ENCODE data around the gene DACH1.
"Not testable (repeated sequence)": the region's sequence is repeated elsewhere in the genome, so short reads cannot be mapped to it uniquely, and the experiment has no call there.

The DACH1 gene

GRCh38 chr13:71867131-71867814, at the start of gene DACH1:
Gene DACH1 (minus strand): TSS chr13:71867204.
- in situ Hi-C loops (cut with MboI; ENCODE audit: low pct_unique_long_range_greater_than_20kb, low sequenced_read_pairs): no loop called here
- DNase-seq: peak; percentile 75

- in situ Hi-C loops (cut with MboI; ENCODE audit: low pct_unique_long_range_greater_than_20kb, low sequenced_read_pairs): no loop called here
- DNase-seq: no peak
Observed at GRCh38 chr13:71913717-71914116, 46.7 kb upstream of the DACH1 start.

- in situ Hi-C loops (cut with MboI; ENCODE audit: low pct_unique_long_range_greater_than_20kb, low sequenced_read_pairs): no loop called here
- DNase-seq: no peak
Observed at GRCh38 chr13:71912524-71912923, 45.5 kb upstream of the DACH1 start.

GRCh38 chr13:71906448-71906847, 39.4 kb upstream of the DACH1 start:
- in situ Hi-C loops (cut with MboI; ENCODE audit: low pct_unique_long_range_greater_than_20kb, low sequenced_read_pairs): no loop called here

GRCh38 chr13:71902676-71903075, 35.7 kb upstream of the DACH1 start:
- DNase-seq: no peak
- in situ Hi-C loops (cut with MboI; ENCODE audit: low pct_unique_long_range_greater_than_20kb, low sequenced_read_pairs): no loop called here

More at GRCh38 chr13:71906448-71906847, 39.4 kb upstream of the DACH1 start:
- peak; percentile 15 for DNase-seq

- in situ Hi-C loops (cut with MboI; ENCODE audit: low pct_unique_long_range_greater_than_20kb, low sequenced_read_pairs): not testable (repeated sequence)
Observed at GRCh38 chr13:71893506-71893905, 26.5 kb upstream of the DACH1 start.

GRCh38 chr13:71886880-71887279, 19.9 kb upstream of the DACH1 start:
- DNase-seq: no peak
- in situ Hi-C loops (cut with MboI; ENCODE audit: low pct_unique_long_range_greater_than_20kb, low sequenced_read_pairs): no loop called here

More at GRCh38 chr13:71893506-71893905, 26.5 kb upstream of the DACH1 start:
- not testable (repeated sequence) for DNase-seq

GRCh38 chr13:71882120-71882519, 15.1 kb upstream of the DACH1 start:
- no peak for DNase-seq
- in situ Hi-C loops (cut with MboI; ENCODE audit: low pct_unique_long_range_greater_than_20kb, low sequenced_read_pairs): no loop called here

GRCh38 chr13:71880753-71881541, 13.9 kb upstream of the DACH1 start:
- no peak for DNase-seq

GRCh38 chr13:71879808-71880344, 12.9 kb upstream of the DACH1 start:
- in situ Hi-C loops (cut with MboI; ENCODE audit: low pct_unique_long_range_greater_than_20kb, low sequenced_read_pairs): no loop called here
- DNase-seq: no peak

More at GRCh38 chr13:71880753-71881541, 13.9 kb upstream of the DACH1 start:
- in situ Hi-C loops (cut with MboI; ENCODE audit: low pct_unique_long_range_greater_than_20kb, low sequenced_read_pairs): no loop called here

GRCh38 chr13:71879129-71879535, 12.1 kb upstream of the DACH1 start:
- in situ Hi-C loops (cut with MboI; ENCODE audit: low pct_unique_long_range_greater_than_20kb, low sequenced_read_pairs): no loop called here
- DNase-seq: peak; percentile 50

- no peak for DNase-seq
- in situ Hi-C loops (cut with MboI; ENCODE audit: low pct_unique_long_range_greater_than_20kb, low sequenced_read_pairs): no loop called here
Observed at GRCh38 chr13:71877256-71877653, 10.3 kb upstream of the DACH1 start.

- in situ Hi-C loops (cut with MboI; ENCODE audit: low pct_unique_long_range_greater_than_20kb, low sequenced_read_pairs): no loop called here
- no peak for DNase-seq
Observed at GRCh38 chr13:71876648-71877255, 9.7 kb upstream of the DACH1 start.

GRCh38 chr13:71875823-71876222, 8.8 kb upstream of the DACH1 start:
- in situ Hi-C loops (cut with MboI; ENCODE audit: low pct_unique_long_range_greater_than_20kb, low sequenced_read_pairs): no loop called here
- no peak for DNase-seq

- no peak for DNase-seq
- in situ Hi-C loops (cut with MboI; ENCODE audit: low pct_unique_long_range_greater_than_20kb, low sequenced_read_pairs): no loop called here
Observed at GRCh38 chr13:71874458-71874857, 7.5 kb upstream of the DACH1 start.

GRCh38 chr13:71873418-71874247, 6.6 kb upstream of the DACH1 start:
- in situ Hi-C loops (cut with MboI; ENCODE audit: low pct_unique_long_range_greater_than_20kb, low sequenced_read_pairs): no loop called here
- no peak for DNase-seq

GRCh38 chr13:71871844-71872243, 4.8 kb upstream of the DACH1 start:
- no peak for DNase-seq

GRCh38 chr13:71871176-71871754, 4.3 kb upstream of the DACH1 start:
- in situ Hi-C loops (cut with MboI; ENCODE audit: low pct_unique_long_range_greater_than_20kb, low sequenced_read_pairs): no loop called here
- DNase-seq: no peak

More at GRCh38 chr13:71871844-71872243, 4.8 kb upstream of the DACH1 start:
- in situ Hi-C loops (cut with MboI; ENCODE audit: low pct_unique_long_range_greater_than_20kb, low sequenced_read_pairs): no loop called here

GRCh38 chr13:71870100-71870499, 3.1 kb upstream of the DACH1 start:
- DNase-seq: no peak
- in situ Hi-C loops (cut with MboI; ENCODE audit: low pct_unique_long_range_greater_than_20kb, low sequenced_read_pairs): no loop called here
